Hepatocyte (in vitro differentiated cells): ENCODE measurements around the gene CEP89.

Experiments
- EZH2 ChIP-seq: fragments of 200-600 bp; sonication (generic); IDR thresholded peaks from 2 replicates; pipeline ENCODE4 v1.6.1; 2016; ENCODE audit warnings: antibody characterized with exemption, mild to moderate bottlenecking, borderline replicate concordance
- EZH2phosphoT487 ChIP-seq: fragments of 200-600 bp; sonication (generic); IDR thresholded peaks from one replicate; pipeline ENCODE4 v1.6.1; 2018; ENCODE audit warnings: antibody characterized with exemption, mild to moderate bottlenecking, low read depth, moderate library complexity; ENCODE audit not compliant: unreplicated experiment, severe bottlenecking
- TF ChIP-seq, protein P1 (sequence below): fragments of 200-600 bp; sonication (generic); IDR thresholded peaks from 2 replicates; pipeline ENCODE4 v1.5.1; 2016; ENCODE audit warnings: antibody characterized with exemption, mild to moderate bottlenecking; ENCODE audit not compliant: poor library complexity

DNA sequence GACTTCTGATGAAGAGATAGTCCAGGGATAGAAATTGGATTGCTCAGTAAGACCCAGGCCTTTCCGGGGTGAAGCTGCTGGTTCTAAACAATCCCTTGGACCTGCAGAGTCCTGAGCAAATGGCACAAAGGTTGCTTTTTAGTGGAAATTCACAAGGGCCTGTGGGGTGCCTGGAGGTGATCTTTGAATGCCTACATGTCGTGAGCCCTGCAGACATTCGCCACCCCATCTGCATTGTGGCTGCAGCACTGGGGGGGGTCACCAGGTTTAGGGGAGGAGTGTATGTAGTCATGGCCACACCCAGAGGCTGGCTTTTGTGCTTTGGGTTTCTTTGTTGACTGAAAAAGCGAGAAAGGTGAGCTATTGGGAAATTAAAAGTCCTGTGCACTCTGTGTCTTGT lies 143.6 kb downstream of the CEP89 start:
- no peak for TF ChIP-seq EZH2phosphoT487
- TF ChIP-seq, protein P1, sequence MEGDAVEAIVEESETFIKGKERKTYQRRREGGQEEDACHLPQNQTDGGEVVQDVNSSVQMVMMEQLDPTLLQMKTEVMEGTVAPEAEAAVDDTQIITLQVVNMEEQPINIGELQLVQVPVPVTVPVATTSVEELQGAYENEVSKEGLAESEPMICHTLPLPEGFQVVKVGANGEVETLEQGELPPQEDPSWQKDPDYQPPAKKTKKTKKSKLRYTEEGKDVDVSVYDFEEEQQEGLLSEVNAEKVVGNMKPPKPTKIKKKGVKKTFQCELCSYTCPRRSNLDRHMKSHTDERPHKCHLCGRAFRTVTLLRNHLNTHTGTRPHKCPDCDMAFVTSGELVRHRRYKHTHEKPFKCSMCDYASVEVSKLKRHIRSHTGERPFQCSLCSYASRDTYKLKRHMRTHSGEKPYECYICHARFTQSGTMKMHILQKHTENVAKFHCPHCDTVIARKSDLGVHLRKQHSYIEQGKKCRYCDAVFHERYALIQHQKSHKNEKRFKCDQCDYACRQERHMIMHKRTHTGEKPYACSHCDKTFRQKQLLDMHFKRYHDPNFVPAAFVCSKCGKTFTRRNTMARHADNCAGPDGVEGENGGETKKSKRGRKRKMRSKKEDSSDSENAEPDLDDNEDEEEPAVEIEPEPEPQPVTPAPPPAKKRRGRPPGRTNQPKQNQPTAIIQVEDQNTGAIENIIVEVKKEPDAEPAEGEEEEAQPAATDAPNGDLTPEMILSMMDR: no peak
- no peak for TF ChIP-seq EZH2
